ENCODE results near the gene ABLIM2.

DNA sequence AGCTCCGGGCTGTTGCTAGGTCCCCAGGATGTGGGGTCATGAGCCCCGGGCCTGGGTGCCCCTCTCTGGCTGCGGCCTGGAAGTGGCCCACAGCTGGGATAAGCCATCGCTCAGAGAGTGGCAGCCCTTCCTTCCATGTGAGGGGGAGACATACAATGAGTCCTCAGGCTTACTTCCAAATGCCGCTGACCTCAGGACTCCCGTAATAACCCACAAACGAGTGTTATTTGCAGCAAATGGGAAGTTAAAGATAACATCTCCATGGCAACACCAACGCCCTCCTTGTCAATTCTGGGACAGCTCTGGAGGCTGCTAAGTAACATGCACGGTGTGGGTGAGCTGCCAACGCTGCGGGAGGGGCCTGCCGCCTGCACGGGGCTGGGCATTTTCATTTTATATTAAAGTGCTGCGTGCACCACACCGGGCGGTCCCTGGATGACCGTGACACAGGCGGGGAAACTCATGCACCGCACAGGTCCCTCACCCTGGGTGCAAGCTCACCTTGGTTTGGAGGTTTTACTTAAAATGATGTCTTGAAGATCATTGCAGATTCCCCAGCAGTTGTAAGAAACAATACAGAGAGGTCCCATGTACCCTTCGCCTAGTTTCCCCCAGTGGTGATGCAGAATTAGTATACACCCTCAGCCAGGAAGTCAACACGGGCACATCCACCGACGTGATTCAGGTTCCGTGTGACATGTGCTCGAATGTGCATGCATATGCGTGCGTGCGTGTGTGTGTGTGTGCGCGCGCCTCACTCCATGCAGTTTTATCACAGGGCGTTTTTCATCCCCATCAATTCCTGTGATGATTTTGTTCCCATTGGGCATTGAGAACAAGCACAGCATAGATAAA, 79.4 kb downstream of the ABLIM2 start:
- TF ChIP-seq, protein P1, sequence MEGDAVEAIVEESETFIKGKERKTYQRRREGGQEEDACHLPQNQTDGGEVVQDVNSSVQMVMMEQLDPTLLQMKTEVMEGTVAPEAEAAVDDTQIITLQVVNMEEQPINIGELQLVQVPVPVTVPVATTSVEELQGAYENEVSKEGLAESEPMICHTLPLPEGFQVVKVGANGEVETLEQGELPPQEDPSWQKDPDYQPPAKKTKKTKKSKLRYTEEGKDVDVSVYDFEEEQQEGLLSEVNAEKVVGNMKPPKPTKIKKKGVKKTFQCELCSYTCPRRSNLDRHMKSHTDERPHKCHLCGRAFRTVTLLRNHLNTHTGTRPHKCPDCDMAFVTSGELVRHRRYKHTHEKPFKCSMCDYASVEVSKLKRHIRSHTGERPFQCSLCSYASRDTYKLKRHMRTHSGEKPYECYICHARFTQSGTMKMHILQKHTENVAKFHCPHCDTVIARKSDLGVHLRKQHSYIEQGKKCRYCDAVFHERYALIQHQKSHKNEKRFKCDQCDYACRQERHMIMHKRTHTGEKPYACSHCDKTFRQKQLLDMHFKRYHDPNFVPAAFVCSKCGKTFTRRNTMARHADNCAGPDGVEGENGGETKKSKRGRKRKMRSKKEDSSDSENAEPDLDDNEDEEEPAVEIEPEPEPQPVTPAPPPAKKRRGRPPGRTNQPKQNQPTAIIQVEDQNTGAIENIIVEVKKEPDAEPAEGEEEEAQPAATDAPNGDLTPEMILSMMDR (IDR thresholded peaks at IDR 0.05; ENCODE audit: low read length): no peak
- no peak for TF ChIP-seq EZH2phosphoT487 (IDR thresholded peaks at IDR 0.05; ENCODE audit: low read length)
